ENCODE results near the gene GPSM1. TPM values are rescaled to one million over a fixed set of nuclear protein-coding genes. Genes with fewer than 3 reads are reported as not detected.

Gene GPSM1
- total RNA-seq, 1 experiment from 2014 or later = 24.7 TPM

DNA sequence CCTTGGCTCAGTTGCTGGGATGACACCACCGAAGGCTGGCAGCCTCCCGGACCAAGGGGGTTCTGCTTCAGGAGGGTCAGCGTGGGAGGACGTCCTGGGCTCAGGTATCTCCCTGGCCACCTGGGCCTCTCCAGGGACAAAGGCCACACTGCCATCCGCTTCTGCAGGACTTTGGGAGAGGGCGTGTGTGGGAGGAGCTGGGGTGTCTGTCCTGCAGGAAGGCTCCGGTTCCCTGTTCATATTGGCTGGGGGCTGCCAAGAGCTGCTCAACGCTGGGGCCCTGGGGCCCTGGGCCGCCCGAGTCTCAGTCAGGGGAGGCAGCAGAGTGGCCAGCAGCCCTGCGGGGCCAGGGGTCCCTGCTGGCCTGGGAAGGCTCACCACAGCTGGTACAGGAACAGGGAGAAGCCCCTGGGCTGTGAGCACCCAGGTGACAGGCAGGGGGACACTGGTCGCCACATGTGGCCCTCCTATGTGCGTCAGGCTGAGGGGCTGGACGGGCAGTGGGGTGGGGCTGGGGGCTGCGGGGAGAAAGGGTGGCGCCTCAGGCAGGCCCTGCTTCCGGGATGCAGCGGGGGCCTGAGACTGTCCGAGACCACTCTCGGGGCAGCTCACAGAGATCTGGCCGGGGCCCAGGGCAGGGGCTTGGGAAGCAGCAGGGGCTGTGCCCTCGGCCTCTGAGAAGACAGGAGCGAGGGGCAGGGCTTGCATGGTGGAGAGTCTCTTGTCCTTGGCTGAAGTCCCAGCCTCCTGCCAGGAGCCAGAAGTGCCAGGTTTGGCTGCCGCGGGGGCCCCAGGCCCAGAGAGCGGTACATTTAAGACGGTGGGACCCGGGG, 51.0 kb downstream of the GPSM1 start:
- Histone ChIP-seq H3K14ac (ENCODE audit: insufficient read depth, low read length) (no peak overlapping the region), H2BK5ac (ENCODE audit: insufficient read length, low read length) (no peak overlapping the region), H3K4me1 (ENCODE audit: insufficient read depth, low read length) (no peaks in the 10 kb centered on the region), H3K79me1 (ENCODE audit: insufficient read depth, low read depth, low read length, poor library complexity, severe bottlenecking) (no peaks in the 10 kb centered on the region), H4K8ac (replicated peaks; ENCODE audit: insufficient read length, low read depth, low read length) (no peak overlapping the region), H3K9ac (ENCODE audit: extremely low read depth, insufficient read length, low read length) (no peak overlapping the region), H3K56ac (ENCODE audit: insufficient read length, low read depth, low read length) (no peak overlapping the region), H4K20me1 (ENCODE audit: control insufficient read depth, insufficient read depth, insufficient read length) (no peaks in the 10 kb centered on the region), H4K5ac (ENCODE audit: insufficient read length, low read depth, low read length) (no peak overlapping the region), H4K91ac (ENCODE audit: insufficient read length, low read depth, low read length) (no peak overlapping the region), H2BK15ac (ENCODE audit: low read depth, low read length) (no peak overlapping the region), H3K9me3 (ENCODE audit: control insufficient read depth, low read depth, low read length) (no peaks in the 10 kb centered on the region), H2AK5ac (ENCODE audit: insufficient read length, low read length) (no peak overlapping the region), H2BK20ac (ENCODE audit: low read depth, low read length, poor library complexity, severe bottlenecking) (no peak overlapping the region), H3T11ph (ENCODE audit: low read length) (no peak overlapping the region), H3K27me3 (ENCODE audit: insufficient read depth, low read length) (no peaks in the 10 kb centered on the region), H3K79me2 (ENCODE audit: insufficient read depth, low read length) (no peaks in the 10 kb centered on the region), H2BK120ac (ENCODE audit: low read depth, low read length, poor library complexity, severe bottlenecking) (no peak overlapping the region), H2AFZ (ENCODE audit: low read length) (no peak overlapping the region), H3K23ac (ENCODE audit: insufficient read length, low read depth, low read length) (no peak overlapping the region), H3K18ac (ENCODE audit: insufficient read length, low read depth, low read length) (no peak overlapping the region), H3K4me2 (ENCODE audit: insufficient read depth, insufficient read length, low read length) (no peak overlapping the region), H3K27ac (ENCODE audit: insufficient read length, low read depth, low read length) (no peak overlapping the region), H3K4ac (ENCODE audit: low read depth, low read length) (no peak overlapping the region), H2BK12ac (ENCODE audit: insufficient read length, low read depth, low read length) (no peak overlapping the region), H3K23me2 (ENCODE audit: insufficient read length, low read depth, low read length, poor library complexity, severe bottlenecking) (no peaks in the 10 kb centered on the region)
- H3K27me3 Mint-ChIP-seq (ENCODE audit: low read depth) = no peaks in the 10 kb centered on the region
- no CpG with 5 or more reads among the region's 28 CpGs for WGBS (ENCODE audit: extremely low coverage, insufficient read length, low lambda C conversion rate)
- no peaks in the 10 kb centered on the region for H3K9me3 Mint-ChIP-seq
- H3K27ac Mint-ChIP-seq = peak overlapping the region in 1 of 3 experiments; percentile 48; a peak in 1 of 7 replicates
- H3K36me3 Mint-ChIP-seq (ENCODE audit: insufficient read depth in 1 of 3, low read depth in 3 of 3) = peaks cover 2 to 36% (median 21%) of the 10 kb centered on the region in 3 experiments; a peak in 5 of 7 replicates
- no peak overlapping the region for H3K4me3 Mint-ChIP-seq
- H3K4me1 Mint-ChIP-seq = no peaks in the 10 kb centered on the region
- TF ChIP-seq, protein P1, sequence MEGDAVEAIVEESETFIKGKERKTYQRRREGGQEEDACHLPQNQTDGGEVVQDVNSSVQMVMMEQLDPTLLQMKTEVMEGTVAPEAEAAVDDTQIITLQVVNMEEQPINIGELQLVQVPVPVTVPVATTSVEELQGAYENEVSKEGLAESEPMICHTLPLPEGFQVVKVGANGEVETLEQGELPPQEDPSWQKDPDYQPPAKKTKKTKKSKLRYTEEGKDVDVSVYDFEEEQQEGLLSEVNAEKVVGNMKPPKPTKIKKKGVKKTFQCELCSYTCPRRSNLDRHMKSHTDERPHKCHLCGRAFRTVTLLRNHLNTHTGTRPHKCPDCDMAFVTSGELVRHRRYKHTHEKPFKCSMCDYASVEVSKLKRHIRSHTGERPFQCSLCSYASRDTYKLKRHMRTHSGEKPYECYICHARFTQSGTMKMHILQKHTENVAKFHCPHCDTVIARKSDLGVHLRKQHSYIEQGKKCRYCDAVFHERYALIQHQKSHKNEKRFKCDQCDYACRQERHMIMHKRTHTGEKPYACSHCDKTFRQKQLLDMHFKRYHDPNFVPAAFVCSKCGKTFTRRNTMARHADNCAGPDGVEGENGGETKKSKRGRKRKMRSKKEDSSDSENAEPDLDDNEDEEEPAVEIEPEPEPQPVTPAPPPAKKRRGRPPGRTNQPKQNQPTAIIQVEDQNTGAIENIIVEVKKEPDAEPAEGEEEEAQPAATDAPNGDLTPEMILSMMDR (conservative IDR thresholded peaks at IDR 0.05) = no peak
- no peak for DNase-seq
